CD14-positive monocyte (primary cell): Measurements from ENCODE around the gene SANBR. TPM values are rescaled to one million over a fixed set of nuclear protein-coding genes. Genes with fewer than 3 reads are reported as not detected.
A peak's percentile ranks its signal among the peaks of the same experiment; 100 is the strongest.

Experiments used
- DNase-seq, 3 donors: peaks; one replicate each; pipeline ENCODE4 v3.0.0-alpha.2; 2011 to 2022
- H2AFZ ChIP-seq: 2 replicates; pipeline ENCODE4 v1.6.0; 2012; ENCODE audit warnings: mild to moderate bottlenecking, low read depth, low read length, inconsistent platforms; ENCODE audit not compliant: insufficient read depth, poor library complexity, severe bottlenecking
- H3K27ac ChIP-seq, 2 donors: 1 replicate in 1 of 2; 2 replicates in 1 of 2; pipeline ENCODE4 v1.5.1; 2012 to 2013; ENCODE audit warnings: low read length in 2 of 2, control low read depth in 1 of 2, inconsistent platforms in 1 of 2, low read depth in 1 of 2, mild to moderate bottlenecking in 1 of 2
- H3K27me3 ChIP-seq, 2 donors: one replicate each; pipeline versions ENCODE4 v1.6.0 to v1.6.1; 2011 to 2013; ENCODE audit warnings: low read length in 2 of 2; ENCODE audit not compliant: control insufficient read depth in 2 of 2, insufficient read depth in 2 of 2
- H3K36me3 ChIP-seq, 2 donors: replicated peaks in 1 of 2; 1 replicate in 1 of 2; 2 replicates in 1 of 2; pipeline versions ENCODE4 v1.5.1 to v1.6.1; 2012 to 2013; ENCODE audit warnings: low read length in 2 of 2, control low read depth in 1 of 2, inconsistent platforms in 1 of 2, mild to moderate bottlenecking in 1 of 2; ENCODE audit not compliant: insufficient read depth in 2 of 2, control insufficient read depth in 1 of 2
- H3K4me1 ChIP-seq, 2 donors: 1 replicate in 1 of 2; 2 replicates in 1 of 2; pipeline versions ENCODE4 v1.5.1 to v1.6.1; 2012 to 2013; ENCODE audit warnings: low read length in 2 of 2, control low read depth in 1 of 2, inconsistent platforms in 1 of 2, mild to moderate bottlenecking in 1 of 2, moderate library complexity in 1 of 2; ENCODE audit not compliant: insufficient read depth in 2 of 2, control insufficient read depth in 1 of 2
- H3K4me2 ChIP-seq: replicated peaks from 2 replicates; pipeline ENCODE3; 2012; ENCODE audit warnings: low read length, moderate library complexity, mild to moderate bottlenecking; ENCODE audit not compliant: poor library complexity, severe bottlenecking; ENCODE audit errors: extremely low read depth
- H3K4me3 ChIP-seq, 3 experiments: fragments of 200-600 bp in 1 of 3; sonication (generic) in 1 of 3; replicated peaks in 1 of 3; 1 replicate in 2 of 3; 2 replicates in 1 of 3; pipeline ENCODE4 v1.5.1; 2011 to 2013; ENCODE audit warnings: low read length in 3 of 3, mild to moderate bottlenecking in 3 of 3, control low read depth in 2 of 3, low read depth in 2 of 3, inconsistent platforms in 1 of 3, moderate library complexity in 1 of 3
- H3K79me2 ChIP-seq: 2 replicates; pipeline ENCODE4 v1.6.0; 2012; ENCODE audit warnings: mild to moderate bottlenecking, control low read depth, inconsistent platforms, low read length, moderate library complexity; ENCODE audit not compliant: insufficient read depth
- H3K9ac ChIP-seq: 2 replicates; pipeline ENCODE4 v1.6.0; 2017; ENCODE audit warnings: low read length, mild to moderate bottlenecking; ENCODE audit not compliant: insufficient read depth, poor library complexity, severe bottlenecking
- H3K9me3 ChIP-seq, 2 donors: replicated peaks in 1 of 2; 1 replicate in 1 of 2; 2 replicates in 1 of 2; pipeline versions ENCODE4 v1.5.1 to v1.6.1; 2012 to 2013; ENCODE audit warnings: low read length in 2 of 2, control low read depth in 1 of 2; ENCODE audit not compliant: control insufficient read depth in 1 of 2, insufficient read depth in 1 of 2
- H4K20me1 ChIP-seq: 2 replicates; pipeline ENCODE4 v1.6.0; 2012; ENCODE audit warnings: mild to moderate bottlenecking, low read length, control low read depth, moderate library complexity; ENCODE audit not compliant: insufficient read depth
- H3K27ac Mint-ChIP-seq, 7 donors: one replicate each; pipeline ENCODE4 v1.8.0; 2020; ENCODE audit warnings: mild to moderate bottlenecking in 7 of 7, mixed read lengths in 7 of 7, moderate library complexity in 6 of 7, inconsistent platforms in 2 of 7
- H3K27me3 Mint-ChIP-seq, 3 donors: one replicate each; pipeline ENCODE4 v1.8.0; 2021 to 2022; ENCODE audit warnings: low read depth in 3 of 3, mild to moderate bottlenecking in 3 of 3, mixed read lengths in 3 of 3, moderate library complexity in 3 of 3, inconsistent platforms in 1 of 3
- H3K36me3 Mint-ChIP-seq, 2 donors: one replicate each; pipeline ENCODE4 v1.8.0; 2020; ENCODE audit warnings: mixed read lengths in 2 of 2, inconsistent platforms in 1 of 2, mild to moderate bottlenecking in 1 of 2
- H3K4me1 Mint-ChIP-seq: one replicate; pipeline ENCODE4 v1.8.0; 2020; ENCODE audit warnings: mild to moderate bottlenecking, mixed read lengths
- H3K4me3 Mint-ChIP-seq, 2 donors: one replicate each; pipeline ENCODE4 v1.8.0; 2020; ENCODE audit warnings: mild to moderate bottlenecking in 2 of 2, mixed read lengths in 2 of 2, moderate library complexity in 1 of 2
- H3K9me3 Mint-ChIP-seq, 7 donors: one replicate each; pipeline ENCODE4 v1.8.0; 2020 to 2022; ENCODE audit warnings: mixed read lengths in 7 of 7, mild to moderate bottlenecking in 6 of 7, moderate library complexity in 6 of 7, inconsistent platforms in 2 of 7
- CTCF ChIP-seq: fragments of 200-600 bp; IDR thresholded peaks from one replicate; pipeline ENCODE4 v1.8.0; 2022; ENCODE audit warnings: antibody characterized with exemption, mild to moderate bottlenecking
- WGBS: methylation state at CpG from one replicate; pipeline ENCODE4 v1.1.5; 2013; ENCODE audit warnings: missing lambda C conversion rate; ENCODE audit not compliant: insufficient coverage; 5-methylcytosine and 5-hydroxymethylcytosine counted together
- intact Hi-C, 2 donors: fragments of 100-400 bp; cut with micrococcal nuclease; formaldehyde crosslinking; loops; one replicate each; pipeline versions ENCODE4 v1.15.0 to v1.15.1; 2023
- polyA plus RNA-seq, 3 donors: library from polyadenylated mRNA; depleted of rRNA in 1 of 3; unstranded in 2 of 3; stranded (reverse) in 1 of 3; fragments of 300-500 nt in 2 of 3; fragments of >200 nt in 1 of 3; fragmentation: Illumina TruSeq in 2 of 3; gene quantifications; 1 replicate in 2 of 3; 2 replicates in 1 of 3; pipeline ENCODE4 v1.2.3, GENCODE V29; 2012 to 2021

The SANBR gene
- polyA plus RNA-seq, 3 donors, result 1.9 to 3.5 (median 3.4) TPM

- no peaks in the 10 kb centered on the region for H3K79me2 ChIP-seq
- H3K9me3 Mint-ChIP-seq, result peaks cover 2 to 5% (median 3%) of the 10 kb centered on the region in 7 donors
- intact Hi-C loops, result no loop called here
- no peak overlapping the region for H3K27ac ChIP-seq
- no peaks in the 10 kb centered on the region for H3K4me1 ChIP-seq
- peaks cover 3 to 44% of the 10 kb centered on the region in 2 donors for H3K36me3 ChIP-seq
- H4K20me1 ChIP-seq, result no peaks in the 10 kb centered on the region
- peaks cover 29 to 58% of the 10 kb centered on the region in 2 donors for H3K36me3 Mint-ChIP-seq
- no peak overlapping the region for H3K27ac Mint-ChIP-seq
- no peaks in the 10 kb centered on the region for H3K9me3 ChIP-seq
- H3K4me3 ChIP-seq, result no peak overlapping the region
- H3K4me3 Mint-ChIP-seq, result no peak overlapping the region
- no peak for TF ChIP-seq CTCF
- DNase-seq, result no peak
- peaks cover 0 to 2% (median 0%) of the 10 kb centered on the region in 3 donors for H3K27me3 Mint-ChIP-seq
- H2AFZ ChIP-seq, result no peak overlapping the region
- H3K4me2 ChIP-seq, result no peak overlapping the region
- no peaks in the 10 kb centered on the region for H3K4me1 Mint-ChIP-seq
- no peak overlapping the region for H3K9ac ChIP-seq
- no peaks in the 10 kb centered on the region for H3K27me3 ChIP-seq
Observed at GRCh38 chr2:61111708-61112107, 46.0 kb downstream of the SANBR start.

DNA sequence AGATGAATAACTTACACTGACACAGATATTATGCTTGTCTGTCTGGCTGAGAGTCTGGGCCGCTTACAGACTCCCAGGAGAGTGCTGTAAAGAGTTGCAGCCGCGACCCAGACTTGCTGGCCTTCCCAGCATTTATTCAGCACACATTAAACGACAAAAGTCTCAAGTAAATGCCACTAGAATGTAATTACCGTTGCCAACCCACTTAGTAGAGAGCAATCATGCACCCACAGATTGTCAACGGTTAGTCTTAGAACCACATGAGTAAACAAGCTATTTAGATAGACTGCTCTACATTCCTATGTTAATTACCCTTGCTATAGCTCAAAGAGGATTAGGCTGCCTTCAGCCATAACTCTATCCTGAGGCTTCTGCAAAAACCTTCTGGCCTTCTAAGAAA lies 48.5 kb downstream of the SANBR start:
- Histone ChIP-seq H3K9ac (no peak overlapping the region), H4K20me1 (no peaks in the 10 kb centered on the region), H3K9me3 (no peaks in the 10 kb centered on the region), H3K4me2 (no peak overlapping the region), H3K4me1 (no peaks in the 10 kb centered on the region), H3K4me3 (no peak overlapping the region), H3K27me3 (no peaks in the 10 kb centered on the region), H3K27ac (no peak overlapping the region), H3K36me3 (peaks cover 6 to 62% of the 10 kb centered on the region in 2 donors), H3K79me2 (no peaks in the 10 kb centered on the region), H2AFZ (no peak overlapping the region)
- peaks cover 34 to 76% of the 10 kb centered on the region in 2 donors for H3K36me3 Mint-ChIP-seq
- H3K27me3 Mint-ChIP-seq, result peaks cover 0 to 2% (median 0%) of the 10 kb centered on the region in 3 donors
- WGBS, result 95% methylated on average over 5 of the region's 6 CpGs
- H3K4me3 Mint-ChIP-seq, result no peak overlapping the region
- H3K27ac Mint-ChIP-seq, result peak overlapping the region in 1 of 7 donors; percentile 12
- no peak for TF ChIP-seq CTCF
- H3K9me3 Mint-ChIP-seq, result peaks cover 2 to 5% (median 3%) of the 10 kb centered on the region in 7 donors
- intact Hi-C loops, result no loop called here
- no peaks in the 10 kb centered on the region for H3K4me1 Mint-ChIP-seq
- DNase-seq, result no peak

Other genes with a start within 250 kb of the SANBR start
- 10 to 100 TPM; 18.3 to 34.3 (median 20.3) TPM for gene REL, start 184.3 kb upstream of the SANBR start, polyA plus RNA-seq
- gene PEX13, start 48.2 kb upstream of the SANBR start, polyA plus RNA-seq, result 1 to 10 TPM; 4.1 to 5.7 (median 4.8) TPM
- gene PUS10, start 47.6 kb upstream of the SANBR start, polyA plus RNA-seq, result 1 to 10 TPM; 2.0 to 3.0 (median 2.8) TPM
- 10 to 100 TPM in 2 of 3 donors, 1 to 10 TPM in 1; 3.0 to 18.2 (median 12.0) TPM for gene C2orf74, start 96.3 kb downstream of the SANBR start, polyA plus RNA-seq